ENCODE data around the gene KCTD17.

KCTD17 gene, protein sequence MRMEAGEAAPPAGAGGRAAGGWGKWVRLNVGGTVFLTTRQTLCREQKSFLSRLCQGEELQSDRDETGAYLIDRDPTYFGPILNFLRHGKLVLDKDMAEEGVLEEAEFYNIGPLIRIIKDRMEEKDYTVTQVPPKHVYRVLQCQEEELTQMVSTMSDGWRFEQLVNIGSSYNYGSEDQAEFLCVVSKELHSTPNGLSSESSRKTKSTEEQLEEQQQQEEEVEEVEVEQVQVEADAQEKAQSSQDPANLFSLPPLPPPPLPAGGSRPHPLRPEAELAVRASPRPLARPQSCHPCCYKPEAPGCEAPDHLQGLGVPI

GRCh38 chr22:37051391-37052385 lies at the start of gene KCTD17:
Gene KCTD17 (plus strand): TSS chr22:37051742. CDS start chr22:37051761, 19 bp downstream.
- peak; percentile 41 for DNase-seq

- no peak for DNase-seq
Measured at GRCh38 chr22:37001826-37002225, 49.7 kb upstream of the KCTD17 start.

- DNase-seq, result no peak
Measured at GRCh38 chr22:37002633-37003032, 48.9 kb upstream of the KCTD17 start.

DNA sequence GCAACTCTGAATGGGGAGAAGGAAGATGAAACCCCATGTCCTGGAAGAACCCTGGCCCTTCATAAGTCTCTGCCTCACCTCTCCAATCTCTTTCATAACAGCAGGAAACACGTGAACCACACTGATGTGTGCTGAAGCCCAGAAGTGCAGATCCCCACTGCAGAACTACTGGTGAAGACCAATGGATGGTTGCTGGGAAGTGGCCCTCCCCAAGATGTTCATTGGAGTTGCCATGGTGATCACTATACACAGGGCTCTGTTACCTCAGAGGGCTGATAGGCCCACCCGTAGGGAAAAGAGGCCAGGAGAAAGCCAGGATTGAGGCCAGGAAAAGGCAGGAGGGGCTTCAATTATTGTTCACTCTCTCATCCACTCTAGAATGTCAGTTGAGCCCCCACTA lies 43.9 kb upstream of the KCTD17 start:
- no peak for DNase-seq

GRCh38 chr22:37008365-37008764 lies 43.2 kb upstream of the KCTD17 start:
- DNase-seq, result no peak

GRCh38 chr22:37009490-37009889 lies 42.1 kb upstream of the KCTD17 start:
- DNase-seq, result no peak

- no peak for DNase-seq
Measured at GRCh38 chr22:37010174-37010573, 41.4 kb upstream of the KCTD17 start.

GRCh38 chr22:37010976-37011375 lies 40.6 kb upstream of the KCTD17 start:
- DNase-seq, result no peak

GRCh38 chr22:37011472-37011871 lies 40.1 kb upstream of the KCTD17 start:
- DNase-seq, result no peak

DNA sequence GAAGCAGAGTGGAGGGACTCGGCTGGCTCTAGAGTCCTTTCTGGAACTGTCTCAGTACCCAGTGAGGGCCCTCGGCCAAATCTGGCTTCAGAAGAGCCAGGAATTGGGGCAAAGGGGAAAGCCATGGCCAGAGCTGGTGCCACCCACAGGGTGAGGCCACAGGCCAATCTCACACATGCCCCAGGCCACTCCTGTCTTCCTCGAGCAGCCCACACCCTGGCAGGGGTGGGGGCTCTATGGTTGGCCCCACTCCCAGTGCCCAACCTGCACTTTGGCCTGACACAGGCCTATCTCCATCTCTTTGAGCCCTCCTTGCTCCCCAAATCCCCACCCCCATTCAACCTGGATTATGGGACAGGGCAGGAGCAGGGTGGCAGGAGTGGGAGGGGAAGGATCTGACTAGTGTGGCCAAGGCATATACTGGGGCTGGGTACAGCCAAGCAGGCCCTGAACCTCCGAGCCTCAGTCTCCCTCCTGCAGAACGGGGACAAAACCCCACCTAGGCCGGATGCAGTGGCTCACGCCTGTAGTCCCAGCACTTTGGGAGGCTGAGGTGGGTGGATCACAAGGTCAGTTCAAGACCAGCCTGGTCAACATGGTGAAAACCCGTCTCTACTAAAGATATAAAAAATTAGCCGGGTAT lies 39.2 kb upstream of the KCTD17 start:
- DNase-seq, result no peak

DNA sequence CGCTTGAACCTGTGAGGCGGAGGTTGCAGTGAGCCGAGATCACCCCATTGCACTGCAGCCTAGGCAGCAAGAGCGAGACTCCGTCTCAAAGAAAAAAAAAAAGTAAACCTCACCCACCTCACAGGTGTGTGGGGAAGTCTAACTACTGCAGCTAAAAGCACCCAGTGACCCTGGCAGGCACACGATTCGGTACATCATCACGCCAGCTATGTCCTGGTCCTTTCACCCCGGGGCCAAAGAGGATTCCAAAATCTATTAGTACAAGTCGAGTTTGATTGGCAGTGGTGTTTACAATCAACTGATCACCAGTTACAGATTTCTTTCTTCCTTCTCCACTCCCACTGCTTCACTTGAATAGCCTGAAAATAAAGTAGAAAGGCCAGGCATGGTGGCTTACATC lies 38.6 kb upstream of the KCTD17 start:
- DNase-seq, result no peak

DNA sequence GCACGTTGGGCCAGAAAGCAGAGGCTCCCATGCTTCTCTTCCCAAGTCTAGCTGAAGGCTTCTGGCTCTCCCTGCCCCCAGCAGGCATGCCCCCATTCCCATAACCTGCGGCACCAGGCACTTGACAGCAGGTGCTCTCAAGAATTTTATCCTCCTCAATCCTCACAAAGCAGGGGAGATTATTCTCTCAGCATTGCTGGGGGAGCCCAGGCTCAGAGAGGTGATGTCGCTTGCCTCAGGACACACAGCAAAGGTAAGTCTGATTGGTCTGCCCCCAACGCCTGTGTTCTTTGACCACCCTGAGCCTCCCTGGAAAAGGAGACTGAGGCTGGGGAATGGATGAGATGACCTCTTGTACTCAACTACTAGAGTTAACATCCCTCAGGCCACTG lies 37.1 kb upstream of the KCTD17 start:
- DNase-seq, result no peak

DNA sequence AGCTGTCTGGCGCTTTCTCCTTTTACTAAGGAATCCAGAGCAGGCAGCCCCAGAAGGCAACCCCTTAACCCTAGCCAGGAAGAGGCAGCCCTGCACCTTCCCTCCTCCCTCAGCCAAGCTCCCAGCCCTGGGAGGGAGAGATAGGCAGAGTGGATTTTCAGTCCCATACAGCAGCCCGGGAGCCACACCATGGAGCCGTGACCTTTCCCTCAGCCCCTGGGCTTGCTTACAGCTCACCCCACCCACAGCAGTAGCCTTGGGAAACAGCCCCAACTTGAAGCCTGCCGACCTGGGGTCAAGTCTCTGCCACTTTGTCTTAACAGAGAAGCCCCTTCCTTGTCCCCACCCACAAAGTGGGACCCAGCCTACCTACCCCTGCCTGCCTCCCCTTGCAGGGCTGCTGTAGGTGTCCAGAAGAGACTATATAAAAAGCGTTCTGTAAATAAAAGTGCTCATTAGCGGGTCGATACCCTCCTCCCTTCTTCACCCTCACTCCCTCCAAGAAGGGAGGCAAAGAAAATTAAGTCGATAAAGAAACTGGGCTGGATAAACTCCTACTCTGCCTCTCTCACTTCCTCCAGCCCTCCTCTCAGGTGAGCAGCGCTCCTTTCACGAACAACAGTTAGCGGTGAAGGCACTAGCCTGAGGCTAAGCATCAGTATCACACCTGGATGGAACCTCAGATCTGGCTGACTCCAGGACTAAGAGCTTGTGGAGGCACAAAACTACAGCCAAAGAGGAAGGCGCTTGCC lies 36.5 kb upstream of the KCTD17 start:
- no peak for DNase-seq

DNA sequence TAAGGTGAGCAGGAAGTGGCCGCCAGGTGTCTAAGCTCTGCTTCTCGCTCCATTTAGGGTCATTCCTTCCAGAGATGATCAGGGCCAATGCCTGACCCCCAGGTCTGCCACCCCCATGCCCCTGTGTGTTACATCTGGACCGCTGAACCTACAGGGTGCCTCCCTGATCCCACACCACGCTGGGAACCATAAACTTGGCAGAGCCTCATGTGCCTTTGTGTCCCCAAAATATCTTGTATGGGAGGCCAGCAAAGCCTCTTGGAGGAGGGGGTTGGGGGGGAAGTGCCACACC lies 36.0 kb upstream of the KCTD17 start:
- DNase-seq, result no peak

GRCh38 chr22:37016134-37016910 lies 35.2 kb upstream of the KCTD17 start:
- no peak for DNase-seq

GRCh38 chr22:37017356-37017755 lies 34.2 kb upstream of the KCTD17 start:
- no peak for DNase-seq

GRCh38 chr22:37018086-37018814 lies 33.3 kb upstream of the KCTD17 start:
- DNase-seq, result no peak

GRCh38 chr22:37018815-37019308 lies 32.7 kb upstream of the KCTD17 start:
- no peak for DNase-seq

GRCh38 chr22:37019309-37020191 lies 32.0 kb upstream of the KCTD17 start, which contains the start of the genes MPST and TST:
Gene MPST (plus strand): TSS chr22:37019742. CDS start chr22:37019837, 95 bp downstream.
Gene TST (minus strand): TSS chr22:37019447. CDS start chr22:37018732, 715 bp downstream.
- peak; percentile 35 for DNase-seq

- no peak for DNase-seq
Measured at GRCh38 chr22:37020192-37020479, 31.4 kb upstream of the KCTD17 start.

All from DMS153 (cell line).